K562 (cell line): Measurements from ENCODE around the gene MVB12B. TPM values are rescaled to one million over a fixed set of nuclear protein-coding genes. Genes with fewer than 3 reads are reported as not detected.

Experiments used
- ATAC-seq: fragments of 200-7000 bp; cut with Tn5 transposase; 3 replicates; pipeline ENCODE4 v1.9.1; 2020; ENCODE audit warnings: moderate library complexity
- BruUV-seq: library from RNA; stranded (reverse); fragments of 400-500 nt; replicated peaks from 2 replicates; lab custom pipeline; 2021; lab: Mats Ljungman, UMichigan
- CTCF ChIA-PET: fragments of 300-600 bp; formaldehyde crosslinking; extraction: SDS; loops from one replicate; lab custom pipeline; 2021; ENCODE audit warnings: low intra/inter-chr PET ratio; lab: Yijun Ruan, JAX
- POLR2A ChIA-PET: fragments of 300-600, 350-650 bp; sonication (Branson Sonifier 250); formaldehyde crosslinking; extraction: SDS; loops from one replicate; lab custom pipeline; 2021; ENCODE audit warnings: antibody characterized with exemption, inconsistent platforms; lab: Yijun Ruan, JAX
- DNase-seq, 4 experiments: peaks; one replicate each; pipeline versions ENCODE4 v3.0.0 to v3.0.0-alpha.2; 2011 to 2018; ENCODE audit warnings: low spot score in 3 of 4, mixed read lengths in 3 of 4; ENCODE audit errors: extremely low read depth in 1 of 4
- FAIRE-seq: peaks from 2 replicates; lab custom pipeline; 2011; peaks lifted over from hg19 to GRCh38; lab: Jason Lieb, UNC
- H2AFZ ChIP-seq: 2 replicates; pipeline ENCODE4 v1.6.0; 2011; ENCODE audit warnings: low read depth, low read length, control low read depth, inconsistent platforms
- H3K27ac ChIP-seq: fragments of 200-600 bp; 3 replicates; pipeline ENCODE4 v1.8.0; 2011; ENCODE audit warnings: low read depth, mild to moderate bottlenecking, control low read depth, inconsistent platforms, low read length, moderate library complexity, mixed read lengths; ENCODE audit errors: extremely low read depth
- H3K27me3 ChIP-seq, 2 experiments: fragments of 300-600 bp in 1 of 2; 2 replicates in 1 of 2; 3 replicates in 1 of 2; pipeline versions ENCODE4 v1.6.0 to v1.8.0; 2011; ENCODE audit warnings: inconsistent platforms in 2 of 2, low read length in 2 of 2, mild to moderate bottlenecking in 1 of 2, mixed read lengths in 1 of 2, moderate library complexity in 1 of 2; ENCODE audit not compliant: control insufficient read depth in 2 of 2, insufficient read depth in 2 of 2
- H3K36me3 ChIP-seq: fragments of 300-600 bp; 3 replicates; pipeline ENCODE4 v1.8.0; 2011; ENCODE audit warnings: mild to moderate bottlenecking, low read length, inconsistent platforms; ENCODE audit not compliant: control insufficient read depth, insufficient read depth
- H3K4me1 ChIP-seq, 2 experiments: fragments of 200-600 bp in 1 of 2; replicated peaks in 1 of 2; 2 replicates in 1 of 2; 3 replicates in 1 of 2; pipeline versions ENCODE4 v1.5.1 to v1.8.0; 2011; ENCODE audit warnings: inconsistent platforms in 2 of 2, low read length in 2 of 2, mild to moderate bottlenecking in 1 of 2, mixed read lengths in 1 of 2, moderate library complexity in 1 of 2; ENCODE audit not compliant: control insufficient read depth in 2 of 2, insufficient read depth in 2 of 2
- H3K4me2 ChIP-seq: 2 replicates; pipeline ENCODE4 v1.6.1; 2011; ENCODE audit warnings: low read length, control low read depth, inconsistent platforms, mixed read lengths; ENCODE audit not compliant: insufficient read depth
- H3K4me3 ChIP-seq: fragments of 200-600 bp; sonication (generic), shearing (Covaris generic); 2 replicates; pipeline ENCODE4 v1.5.1; 2016; ENCODE audit warnings: control low read depth, inconsistent platforms
- H3K79me2 ChIP-seq: fragments of 200-600 bp; 3 replicates; pipeline ENCODE4 v1.8.0; 2011; ENCODE audit warnings: low read length, inconsistent platforms; ENCODE audit not compliant: control insufficient read depth, insufficient read depth
- H3K9ac ChIP-seq, 2 experiments: 2 replicates each; pipeline versions ENCODE4 v1.6.0 to v1.6.1; 2011; ENCODE audit warnings: low read depth in 2 of 2, low read length in 2 of 2, control low read depth in 1 of 2, inconsistent platforms in 1 of 2, mild to moderate bottlenecking in 1 of 2, mixed read lengths in 1 of 2; ENCODE audit not compliant: insufficient read depth in 1 of 2
- H3K9me1 ChIP-seq: one replicate; pipeline ENCODE4 v1.6.0; 2011; ENCODE audit warnings: inconsistent platforms, mild to moderate bottlenecking, low read length, moderate library complexity; ENCODE audit not compliant: control insufficient read depth, insufficient read depth
- H3K9me3 ChIP-seq: replicated peaks from 2 replicates; pipeline ENCODE4 v1.5.1; 2011; ENCODE audit warnings: low read depth, low read length, inconsistent platforms; ENCODE audit not compliant: control insufficient read depth, insufficient read depth
- H4K20me1 ChIP-seq: replicated peaks from 2 replicates; pipeline ENCODE4 v1.6.1; 2011; ENCODE audit warnings: low read length, inconsistent platforms, mixed read lengths; ENCODE audit not compliant: control insufficient read depth, insufficient read depth
- KAT7 ChIP-seq: sonication (generic); formaldehyde crosslinking; IDR thresholded peaks from 2 replicates; pipeline ENCODE4 v1.8.0; 2022; ENCODE audit warnings: missing genetic modification reagents, mild to moderate bottlenecking, borderline replicate concordance
- ZNF589 ChIP-seq: fragments of 200-800 bp; sonication (Bioruptor generic); IDR thresholded peaks from 2 replicates; pipeline ENCODE4 v1.6.1; 2016; ENCODE audit warnings: low read depth, missing genetic modification characterization, missing compliant biosample characterization
- ZNF785 ChIP-seq: fragments of 250-450 bp; sonication (Bioruptor Pico); IDR thresholded peaks from 2 replicates; pipeline ENCODE4 v1.4.0; 2020; ENCODE audit warnings: mild to moderate bottlenecking
- WGBS: fragments of 100-300 bp; shearing (Covaris generic); methylation state at CpG from one replicate; pipeline ENCODE4 v1.1.6; 2016; ENCODE audit warnings: low coverage, mixed read lengths; ENCODE audit not compliant: insufficient coverage; ENCODE audit errors: missing lambda C conversion rate; 5-methylcytosine and 5-hydroxymethylcytosine counted together
- in situ Hi-C: fragments of 300-500 bp; cut with MboI; formaldehyde crosslinking; loops from 4 replicates; pipeline ENCODE4 v1.15.0; 2018; ENCODE audit warnings: inconsistent platforms, mixed read lengths
- intact Hi-C: fragments of 100-400 bp; cut with micrococcal nuclease; formaldehyde crosslinking; loops from 2 replicates; pipeline ENCODE4 v1.14.2; 2022
- polyA plus RNA-seq, 8 experiments: library from polyadenylated mRNA; depleted of rRNA in 4 of 8; stranded (reverse) in 5 of 8; unstranded in 3 of 8; fragments of >200 nt; fragmentation: Nextera tagmentation in 2 of 8; fragmentation: Illumina TruSeq in 1 of 8; extraction: Ambion mirVana in 2 of 8; extraction: Trizol in 1 of 8; gene quantifications; 2 replicates each; pipeline versions ENCODE4 v1.2.1 to v1.2.3, GENCODE V29; 2011 to 2014; ENCODE audit warnings: inconsistent platforms in 1 of 8, missing spikeins in 1 of 8
- total RNA-seq, 7 experiments: library from RNA; depleted of rRNA in 6 of 7; stranded (reverse); fragments of >200 nt in 6 of 7; fragmentation: Illumina TruSeq in 2 of 7; extraction: Trizol in 2 of 7; gene quantifications; 2 replicates each; pipeline versions ENCODE4 v1.2.1 to v1.2.3, GENCODE V29; 2011 to 2021; ENCODE audit warnings: low replicate concordance in 1 of 7
- TF ChIP-seq, protein P1 (sequence below): fragments of 250-450 bp; sonication (Bioruptor Pico); IDR thresholded peaks from 2 replicates; pipeline ENCODE4 v1.5.0; 2020; ENCODE audit warnings: mild to moderate bottlenecking
- TF ChIP-seq, protein P2 (sequence below): fragments of 150-350 bp; IDR thresholded peaks from 2 replicates; pipeline ENCODE4 v1.6.1; 2014; ENCODE audit warnings: low read depth, mild to moderate bottlenecking, low read length, borderline replicate concordance
- TF ChIP-seq, protein P3 (sequence below): sonication (generic); formaldehyde crosslinking; IDR thresholded peaks from 2 replicates; pipeline ENCODE4 v1.8.0; 2022; ENCODE audit warnings: missing genetic modification reagents, mild to moderate bottlenecking, moderate library complexity, borderline replicate concordance

Gene MVB12B
- total and polyA plus RNA-seq, 9 of the 15 experiments (the other 6 are each of a cell fraction or from before 2014, with no cell fraction given): not detected

DNA sequence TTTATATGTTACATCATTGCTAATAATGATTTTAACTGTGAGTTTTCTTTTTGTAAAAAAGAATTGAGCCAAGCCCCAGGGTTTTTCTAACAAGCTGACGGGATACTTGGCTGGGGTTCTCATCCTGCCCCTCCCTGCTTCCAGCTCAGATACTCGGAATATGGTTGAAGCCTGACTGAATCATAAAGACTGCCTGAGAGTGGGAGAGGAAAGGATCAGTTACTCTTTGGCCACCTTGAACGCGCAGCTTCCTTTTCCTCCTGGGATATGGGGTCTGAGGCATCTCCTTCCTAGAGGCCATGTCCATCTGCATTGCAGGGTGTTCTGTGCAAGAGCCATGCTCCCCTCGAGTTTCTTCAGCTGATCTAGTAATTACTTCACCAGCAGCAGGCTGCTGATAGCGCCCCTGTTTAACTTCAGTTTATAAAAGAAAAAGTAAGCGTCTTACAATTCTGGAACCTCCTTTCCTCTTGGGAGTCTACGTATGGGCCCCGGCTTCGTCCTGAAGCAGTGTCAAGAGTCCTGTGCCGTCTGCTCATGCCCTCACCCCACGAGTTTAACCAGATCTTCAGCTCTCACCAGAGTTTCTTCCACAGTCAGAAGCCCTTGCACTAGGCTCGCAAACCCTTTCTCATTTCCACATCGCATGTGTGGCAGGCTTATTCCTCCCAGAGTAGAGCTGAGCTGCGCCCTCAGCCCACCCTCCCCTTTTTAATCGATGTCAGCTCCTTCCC lies 130.0 kb downstream of the MVB12B start (continued):
- TF ChIP-seq ZNF785 (CRISPR knock-in tag): no peak
- TF ChIP-seq, all 486 proteins: peak for 0

DNA sequence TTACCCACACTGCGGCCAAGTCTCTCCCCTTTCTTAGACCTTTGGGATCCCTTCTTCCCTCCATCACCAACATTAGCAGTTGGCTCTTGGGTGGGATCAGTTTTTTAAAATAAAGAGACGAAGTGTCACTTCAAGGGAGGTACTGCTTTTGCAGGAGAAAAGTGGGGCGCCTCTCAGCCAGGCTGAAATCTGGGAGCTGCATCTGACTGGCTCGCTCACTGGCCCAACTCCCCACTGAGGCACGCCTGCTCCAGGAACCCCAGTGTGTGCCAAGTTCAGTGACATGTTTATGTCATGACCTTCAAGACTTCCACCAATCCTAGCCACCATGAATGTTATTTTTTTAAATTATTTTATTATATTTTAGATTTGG lies 130.5 kb downstream of the MVB12B start:
- no peak overlapping the region for H2AFZ ChIP-seq
- H4K20me1 ChIP-seq: 0 out of 2 replicates have a peak, but pooled peaks cover 5% of the 10 kb centered on the region
- no peak overlapping the region for H3K4me2 ChIP-seq
- WGBS: 2% methylated on average over 5 of the region's 5 CpGs
- ChIA-PET POLR2A (interaction anchor here (0.7 kb wide), 1 partner anchor 166 kb away, joined by 3 read pairs; no protein-coding TSS in a partner anchor), CTCF (no interaction called here)
- in situ Hi-C loops (no loop called here), intact Hi-C loops (no loop called here)
- no peaks in the 10 kb centered on the region for H3K36me3 ChIP-seq
- H3K9me3 ChIP-seq: no peaks in the 10 kb centered on the region
- ATAC-seq: no peak
- no peaks in the 10 kb centered on the region for H3K9me1 ChIP-seq
- no peaks in the 10 kb centered on the region for H3K79me2 ChIP-seq
- no peak for FAIRE-seq
- peaks cover 29 to 73% of the 10 kb centered on the region in 2 experiments for H3K27me3 ChIP-seq
- no peak overlapping the region for H3K4me3 ChIP-seq
- BruUV-seq: no TSS peak
- TF ChIP-seq ZNF589: no peak
- H3K9ac ChIP-seq: no peak overlapping the region
- H3K4me1 ChIP-seq: no peaks in the 10 kb centered on the region
- no peak overlapping the region for H3K27ac ChIP-seq
- no peak for DNase-seq

DNA sequence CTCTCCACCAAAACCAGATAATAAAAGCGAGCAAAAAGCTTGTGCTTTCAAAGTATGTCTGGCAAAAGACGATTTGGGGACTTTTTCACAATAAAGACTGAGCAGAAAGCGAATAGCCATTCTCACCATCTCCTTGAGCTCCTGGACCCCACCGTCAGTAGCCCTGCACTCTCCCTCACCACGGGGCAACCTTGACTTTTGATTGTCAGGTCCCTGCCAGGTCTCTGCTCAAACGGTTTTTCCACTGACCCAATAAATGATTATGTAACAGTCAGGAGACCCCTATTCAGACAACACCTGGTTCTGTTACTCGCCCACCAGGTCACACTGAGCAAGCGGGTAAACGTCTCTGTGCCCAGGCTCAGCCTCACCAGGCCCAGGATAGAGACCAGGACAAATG lies 131.3 kb downstream of the MVB12B start:
- Histone ChIP-seq H3K4me1 (no peaks in the 10 kb centered on the region), H3K9me3 (no peaks in the 10 kb centered on the region), H3K9me1 (no peaks in the 10 kb centered on the region), H3K79me2 (no peaks in the 10 kb centered on the region), H3K9ac (no peak overlapping the region), H3K36me3 (no peaks in the 10 kb centered on the region), H4K20me1 (0 out of 2 replicates have a peak, but pooled peaks cover 5% of the 10 kb centered on the region), H3K4me2 (no peak overlapping the region), H2AFZ (no peak overlapping the region), H3K27ac (no peak overlapping the region), H3K27me3 (peaks cover 31 to 75% of the 10 kb centered on the region in 2 experiments), H3K4me3 (no peak overlapping the region)
- in situ Hi-C loops (no loop called here), intact Hi-C loops (no loop called here)
- POLR2A ChIA-PET: no interaction called here
- WGBS: 4% methylated on average over 9 of the region's 9 CpGs
- CTCF ChIA-PET: no interaction called here
- FAIRE-seq (no peak), ATAC-seq (no peak), DNase-seq (no peak)
- no TSS peak for BruUV-seq
- TF ChIP-seq, protein P1, sequence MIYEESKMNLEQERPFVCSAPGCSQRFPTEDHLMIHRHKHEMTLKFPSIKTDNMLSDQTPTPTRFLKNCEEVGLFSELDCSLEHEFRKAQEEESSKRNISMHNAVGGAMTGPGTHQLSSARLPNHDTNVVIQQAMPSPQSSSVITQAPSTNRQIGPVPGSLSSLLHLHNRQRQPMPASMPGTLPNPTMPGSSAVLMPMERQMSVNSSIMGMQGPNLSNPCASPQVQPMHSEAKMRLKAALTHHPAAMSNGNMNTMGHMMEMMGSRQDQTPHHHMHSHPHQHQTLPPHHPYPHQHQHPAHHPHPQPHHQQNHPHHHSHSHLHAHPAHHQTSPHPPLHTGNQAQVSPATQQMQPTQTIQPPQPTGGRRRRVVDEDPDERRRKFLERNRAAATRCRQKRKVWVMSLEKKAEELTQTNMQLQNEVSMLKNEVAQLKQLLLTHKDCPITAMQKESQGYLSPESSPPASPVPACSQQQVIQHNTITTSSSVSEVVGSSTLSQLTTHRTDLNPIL: no peak
- TF ChIP-seq, protein P2, sequence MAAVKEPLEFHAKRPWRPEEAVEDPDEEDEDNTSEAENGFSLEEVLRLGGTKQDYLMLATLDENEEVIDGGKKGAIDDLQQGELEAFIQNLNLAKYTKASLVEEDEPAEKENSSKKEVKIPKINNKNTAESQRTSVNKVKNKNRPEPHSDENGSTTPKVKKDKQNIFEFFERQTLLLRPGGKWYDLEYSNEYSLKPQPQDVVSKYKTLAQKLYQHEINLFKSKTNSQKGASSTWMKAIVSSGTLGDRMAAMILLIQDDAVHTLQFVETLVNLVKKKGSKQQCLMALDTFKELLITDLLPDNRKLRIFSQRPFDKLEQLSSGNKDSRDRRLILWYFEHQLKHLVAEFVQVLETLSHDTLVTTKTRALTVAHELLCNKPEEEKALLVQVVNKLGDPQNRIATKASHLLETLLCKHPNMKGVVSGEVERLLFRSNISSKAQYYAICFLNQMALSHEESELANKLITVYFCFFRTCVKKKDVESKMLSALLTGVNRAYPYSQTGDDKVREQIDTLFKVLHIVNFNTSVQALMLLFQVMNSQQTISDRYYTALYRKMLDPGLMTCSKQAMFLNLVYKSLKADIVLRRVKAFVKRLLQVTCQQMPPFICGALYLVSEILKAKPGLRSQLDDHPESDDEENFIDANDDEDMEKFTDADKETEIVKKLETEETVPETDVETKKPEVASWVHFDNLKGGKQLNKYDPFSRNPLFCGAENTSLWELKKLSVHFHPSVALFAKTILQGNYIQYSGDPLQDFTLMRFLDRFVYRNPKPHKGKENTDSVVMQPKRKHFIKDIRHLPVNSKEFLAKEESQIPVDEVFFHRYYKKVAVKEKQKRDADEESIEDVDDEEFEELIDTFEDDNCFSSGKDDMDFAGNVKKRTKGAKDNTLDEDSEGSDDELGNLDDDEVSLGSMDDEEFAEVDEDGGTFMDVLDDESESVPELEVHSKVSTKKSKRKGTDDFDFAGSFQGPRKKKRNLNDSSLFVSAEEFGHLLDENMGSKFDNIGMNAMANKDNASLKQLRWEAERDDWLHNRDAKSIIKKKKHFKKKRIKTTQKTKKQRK: no peak
- TF ChIP-seq, protein P3, sequence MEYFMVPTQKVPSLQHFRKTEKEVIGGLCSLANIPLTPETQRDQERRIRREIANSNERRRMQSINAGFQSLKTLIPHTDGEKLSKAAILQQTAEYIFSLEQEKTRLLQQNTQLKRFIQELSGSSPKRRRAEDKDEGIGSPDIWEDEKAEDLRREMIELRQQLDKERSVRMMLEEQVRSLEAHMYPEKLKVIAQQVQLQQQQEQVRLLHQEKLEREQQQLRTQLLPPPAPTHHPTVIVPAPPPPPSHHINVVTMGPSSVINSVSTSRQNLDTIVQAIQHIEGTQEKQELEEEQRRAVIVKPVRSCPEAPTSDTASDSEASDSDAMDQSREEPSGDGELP (CRISPR knock-in tag): no peak
- TF ChIP-seq KAT7 (CRISPR knock-in tag): no peak
